Measurements from ENCODE around the gene EIF2S1. TPM values are rescaled to one million over a fixed set of nuclear protein-coding genes. Genes with fewer than 3 reads are reported as not detected.

The EIF2S1 gene
- polyA plus RNA-seq, 3 donors: 55.2 to 113 (median 73.6) TPM

DNA sequence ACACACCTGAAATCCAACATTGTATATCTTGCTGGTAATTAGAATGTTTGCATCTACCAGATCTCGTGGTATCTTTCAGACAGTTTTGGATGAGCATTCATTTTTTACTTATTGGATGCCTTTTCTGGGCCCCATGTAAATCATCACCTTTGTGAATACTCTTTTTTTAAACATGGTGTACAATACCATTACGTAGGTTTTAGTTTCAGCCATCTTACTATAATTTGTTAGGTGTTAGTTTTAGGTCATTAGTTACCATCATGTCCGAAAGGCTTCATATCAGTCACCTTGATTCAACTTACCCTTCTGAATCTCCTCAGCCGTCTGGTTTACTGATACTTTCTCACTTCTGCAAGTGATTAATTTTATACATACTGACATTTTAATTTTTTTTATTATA lies 5.3 kb downstream of the EIF2S1 start:
- no peak overlapping the region for H3K27ac ChIP-seq (ENCODE audit: low read depth, low read length)
- 84 to 93% (median 92%) methylated on average over 4 of the region's 4 CpGs for whole genome bisulfite sequencing, 3 donors

DNA sequence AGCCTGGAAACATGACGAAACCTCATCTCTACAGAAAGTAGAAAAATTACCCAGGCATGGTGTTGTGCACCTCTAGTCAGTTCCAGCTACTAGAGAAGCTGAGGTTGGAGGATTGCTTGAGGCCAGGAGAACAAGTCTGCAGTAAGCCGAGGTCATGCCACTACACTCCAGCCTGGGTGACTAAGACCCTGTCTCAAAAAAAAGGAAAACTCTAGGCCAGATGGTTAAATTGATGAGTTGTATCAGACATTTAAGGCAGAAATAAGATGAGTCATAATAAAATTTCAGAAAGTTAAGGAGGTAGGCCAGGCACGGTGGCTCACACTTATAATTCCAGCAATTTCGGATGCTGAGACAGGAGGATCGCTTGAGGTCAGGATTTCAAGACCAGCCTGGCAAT lies 10.7 kb downstream of the EIF2S1 start:
- 87 to 96% (median 92%) methylated on average over 5 of the region's 5 CpGs for WGBS, 3 donors
- no peak overlapping the region for H3K27ac ChIP-seq (ENCODE audit: low read depth, low read length)

DNA sequence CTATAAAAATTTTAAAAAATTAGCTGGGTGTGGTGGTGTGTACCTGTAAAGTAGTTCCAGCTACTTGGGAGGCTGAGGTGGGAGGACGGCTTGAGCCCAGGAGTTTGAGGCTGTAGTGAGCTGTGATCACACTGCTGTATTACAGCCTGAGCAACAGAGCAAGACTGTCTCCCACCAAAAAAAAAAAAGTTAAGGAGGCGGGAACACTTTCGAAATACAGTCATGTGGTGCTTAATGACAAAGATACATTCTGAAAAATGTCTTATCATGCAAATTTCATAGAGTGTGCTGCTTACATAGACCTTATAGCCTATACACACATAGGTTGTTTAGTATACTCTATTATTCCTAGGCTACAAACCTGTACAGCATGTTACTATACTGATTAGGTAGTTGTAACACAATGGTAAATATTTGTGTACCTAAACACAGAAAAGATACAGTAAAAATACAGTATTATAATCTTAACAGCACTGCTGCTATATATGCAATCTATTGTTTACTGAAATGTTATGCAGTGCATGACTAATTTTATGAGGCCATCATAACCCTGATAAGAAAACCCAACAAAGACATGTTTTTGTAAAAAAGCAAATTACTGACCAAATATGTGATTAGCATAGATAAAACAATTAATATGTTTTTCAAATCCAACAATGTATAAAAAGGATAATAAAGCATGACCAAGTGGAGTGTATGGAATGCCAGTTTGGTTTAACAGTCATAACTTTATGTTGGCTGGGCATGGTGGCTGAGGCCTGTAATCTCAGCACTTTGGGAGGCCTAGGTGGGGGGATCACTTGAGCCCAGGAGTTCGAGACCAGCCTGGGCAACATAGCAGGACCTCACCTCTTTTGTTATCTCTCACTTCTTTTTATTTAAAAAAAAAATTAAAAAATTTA lies 11.4 kb downstream of the EIF2S1 start:
- H3K27ac ChIP-seq (ENCODE audit: low read depth, low read length): no peak overlapping the region
- 91 to 94% (median 92%) methylated on average over 4 of the region's 4 CpGs for WGBS, 3 donors

DNA sequence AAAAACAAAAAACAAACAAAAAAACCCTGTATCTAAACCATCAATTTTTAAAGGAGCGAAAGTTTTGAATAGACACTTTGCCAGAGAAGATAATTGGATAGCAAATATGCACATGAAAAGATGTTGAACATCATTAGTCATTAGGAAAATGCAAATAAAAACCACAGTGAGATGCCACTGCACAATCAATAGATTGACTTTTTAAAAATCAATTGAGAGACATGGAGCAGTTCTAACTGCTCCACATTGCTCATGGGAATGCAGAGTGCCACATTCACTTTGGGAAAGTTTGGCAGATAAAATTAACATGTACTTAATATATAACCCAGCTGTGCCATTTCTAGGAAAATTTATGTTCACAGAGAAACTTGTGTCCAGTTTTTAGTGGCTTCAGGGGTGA lies 12.7 kb downstream of the EIF2S1 start:
- WGBS, 3 donors: 88 to 100% (median 100%) methylated on average over 1 of the region's 1 CpG
- no peak overlapping the region for H3K27ac ChIP-seq (ENCODE audit: low read depth, low read length)

DNA sequence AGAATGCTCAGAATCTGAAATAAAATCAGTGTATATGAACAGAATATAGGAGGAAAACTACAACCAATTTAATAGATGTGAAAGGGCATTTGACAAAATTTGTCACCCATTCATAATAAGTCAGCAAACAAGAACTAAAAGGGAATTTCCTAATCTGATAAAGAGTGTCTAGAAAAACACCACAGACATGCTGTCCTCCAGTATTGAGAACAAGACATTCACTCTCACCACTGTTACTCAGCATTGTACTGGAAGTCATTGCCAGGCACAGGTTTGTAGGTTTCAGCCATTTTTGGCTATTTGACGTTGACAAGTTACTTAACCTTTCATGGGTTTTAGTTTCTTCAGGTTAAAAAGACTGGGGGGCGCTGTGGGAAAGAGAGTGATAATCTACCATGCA lies 13.2 kb downstream of the EIF2S1 start:
- WGBS, 3 donors: 70 to 82% (median 77%) methylated on average over 2 of the region's 2 CpGs
- H3K27ac ChIP-seq (ENCODE audit: low read depth, low read length): no peak overlapping the region

DNA sequence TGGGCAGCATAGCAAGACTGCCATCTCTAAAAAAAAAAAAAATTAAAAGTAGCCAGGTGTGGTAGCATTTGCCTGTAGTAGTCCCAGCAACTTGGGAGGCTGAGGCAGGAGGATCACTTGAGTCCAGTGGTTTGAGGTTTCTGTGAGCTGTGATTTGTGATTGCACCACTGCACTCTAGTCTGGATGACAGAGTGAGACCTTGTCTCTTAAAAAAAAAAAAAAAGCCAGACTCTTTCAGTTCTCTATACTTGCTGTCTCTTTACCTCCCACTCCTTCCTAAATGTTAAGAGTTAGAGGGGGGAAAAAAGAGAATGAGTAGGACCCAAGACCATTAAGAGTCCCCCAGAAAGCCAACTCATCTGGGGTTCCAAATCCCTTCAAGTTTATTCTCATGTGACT lies 17.8 kb downstream of the EIF2S1 start:
- no peak overlapping the region for H3K27ac ChIP-seq (ENCODE audit: low read depth, low read length)

DNA sequence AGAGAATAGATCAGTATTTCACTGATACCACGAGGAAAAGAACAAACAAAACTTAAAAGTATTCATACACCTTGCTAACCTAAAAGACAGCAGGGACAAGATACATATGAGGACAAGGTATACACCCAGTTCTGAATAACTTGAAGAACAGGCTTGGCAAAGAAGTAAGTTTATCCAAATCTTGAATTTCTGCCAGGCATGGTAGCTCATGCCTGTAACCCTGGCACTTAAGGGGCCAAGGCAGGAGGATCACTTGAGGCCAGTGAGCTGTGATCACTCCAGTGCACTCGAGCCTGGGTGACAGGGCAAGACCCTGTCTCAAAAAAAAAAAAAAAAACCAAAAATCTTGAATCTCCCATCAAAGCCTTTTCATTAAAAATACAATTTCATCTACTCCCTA lies 25.0 kb downstream of the EIF2S1 start:
- WGBS, 3 donors: 64 to 86% (median 86%) methylated on average over 2 of the region's 2 CpGs
- no peak overlapping the region for H3K27ac ChIP-seq (ENCODE audit: low read depth, low read length)

DNA sequence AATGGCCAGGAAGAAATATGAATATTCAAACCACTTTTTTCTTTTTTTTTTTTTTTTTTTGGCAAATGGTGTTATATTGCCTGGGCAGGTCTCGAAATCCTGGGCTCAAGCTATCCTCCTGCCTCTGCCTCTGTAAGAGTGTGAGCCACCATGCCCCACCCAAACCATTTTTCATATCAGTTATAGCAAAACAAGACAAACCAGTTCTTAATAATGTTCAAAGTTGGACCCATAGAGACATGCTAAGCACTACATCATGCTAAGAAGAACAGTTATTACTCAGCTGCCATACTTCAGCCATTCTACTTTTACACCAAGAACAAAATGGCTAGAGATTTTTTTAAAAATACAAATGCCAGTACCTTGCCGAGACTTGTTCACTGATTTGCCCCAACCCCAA lies 25.5 kb downstream of the EIF2S1 start:
- 85 to 97% (median 91%) methylated on average over 2 of the region's 2 CpGs for WGBS, 3 donors
- no peak overlapping the region for H3K27ac ChIP-seq (ENCODE audit: low read depth, low read length)

DNA sequence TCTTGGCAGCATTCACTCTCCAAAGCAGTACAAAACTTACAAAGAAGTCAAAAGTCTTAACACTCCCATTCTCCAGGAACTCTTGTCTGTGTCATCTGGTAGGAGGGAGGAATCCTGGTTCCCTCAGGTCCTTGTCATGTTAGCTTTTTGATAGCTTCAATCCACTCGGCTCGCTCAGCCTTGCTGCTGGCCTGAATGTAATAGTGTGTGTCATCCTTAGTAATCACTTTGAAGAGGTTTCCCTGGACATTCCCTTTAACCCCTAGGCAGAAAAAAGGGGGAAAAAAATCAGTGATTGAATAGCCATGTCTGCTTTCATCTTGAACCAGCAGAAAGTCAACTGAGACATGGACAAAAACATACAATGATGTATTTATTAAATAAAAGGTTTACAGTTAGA lies 27.1 kb downstream of the EIF2S1 start:
- no peak overlapping the region for H3K27ac ChIP-seq (ENCODE audit: low read depth, low read length)
- 74 to 82% (median 75%) methylated on average over 2 of the region's 2 CpGs for WGBS, 3 donors

DNA sequence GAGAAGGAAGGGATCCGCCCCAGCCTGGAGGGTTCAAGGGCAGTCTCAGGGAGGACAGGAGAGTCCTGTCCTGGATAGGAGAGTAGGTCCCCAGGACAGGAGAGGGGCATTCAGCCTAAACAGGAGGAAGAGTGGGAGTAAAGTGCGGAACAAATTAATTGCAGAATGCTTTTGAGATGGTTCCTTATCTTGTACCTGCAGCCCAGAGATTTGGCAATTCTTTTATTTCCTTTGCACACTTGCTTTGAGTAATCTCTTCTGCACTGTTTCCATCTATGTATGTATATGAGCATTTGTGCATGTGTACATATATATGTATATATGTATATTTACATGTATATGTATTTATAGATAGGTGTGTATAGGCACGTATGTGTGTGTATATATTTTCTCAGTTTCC lies 29.1 kb downstream of the EIF2S1 start:
- WGBS, 3 donors: 62 to 84% (median 71%) methylated on average over 3 of the region's 3 CpGs
- H3K27ac ChIP-seq (ENCODE audit: low read depth, low read length): no peak overlapping the region

DNA sequence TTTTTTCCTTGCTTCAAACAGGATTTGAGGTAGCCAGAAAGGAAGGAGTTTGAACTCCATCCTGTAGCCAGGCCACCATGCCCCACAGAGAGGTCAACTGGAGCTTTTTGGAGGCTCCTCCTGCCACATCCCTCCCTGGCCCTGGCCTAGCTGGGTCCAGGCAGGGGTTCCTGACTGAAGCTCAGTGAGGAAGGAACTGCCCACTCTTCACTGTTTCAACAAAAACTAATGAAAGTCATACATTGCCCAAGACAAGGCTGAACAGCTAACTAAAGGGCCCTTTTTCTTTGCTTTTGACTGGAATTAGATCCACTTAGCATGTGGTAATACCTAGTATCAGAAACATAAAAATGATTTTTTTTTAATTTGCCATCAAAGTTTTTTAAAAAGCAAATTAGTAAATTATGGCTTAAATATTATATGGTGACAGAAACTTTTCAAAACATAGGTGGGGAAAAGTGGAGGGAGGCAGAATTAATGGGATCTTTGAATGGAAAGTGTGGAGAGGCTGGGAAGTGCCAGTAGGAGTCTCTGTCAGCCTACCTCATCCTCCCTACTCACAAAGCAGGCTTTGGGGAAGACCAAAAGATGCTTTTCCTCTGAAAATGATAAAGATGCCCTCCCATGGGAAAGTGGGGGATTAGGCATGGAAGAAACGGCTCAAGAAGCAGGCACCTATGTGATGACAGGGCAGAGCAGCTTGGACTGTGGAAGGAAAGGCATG lies 29.8 kb downstream of the EIF2S1 start:
- WGBS, 3 donors: 55 to 86% (median 80%) methylated on average over 1 of the region's 1 CpG
- no peak overlapping the region for H3K27ac ChIP-seq (ENCODE audit: low read depth, low read length)

DNA sequence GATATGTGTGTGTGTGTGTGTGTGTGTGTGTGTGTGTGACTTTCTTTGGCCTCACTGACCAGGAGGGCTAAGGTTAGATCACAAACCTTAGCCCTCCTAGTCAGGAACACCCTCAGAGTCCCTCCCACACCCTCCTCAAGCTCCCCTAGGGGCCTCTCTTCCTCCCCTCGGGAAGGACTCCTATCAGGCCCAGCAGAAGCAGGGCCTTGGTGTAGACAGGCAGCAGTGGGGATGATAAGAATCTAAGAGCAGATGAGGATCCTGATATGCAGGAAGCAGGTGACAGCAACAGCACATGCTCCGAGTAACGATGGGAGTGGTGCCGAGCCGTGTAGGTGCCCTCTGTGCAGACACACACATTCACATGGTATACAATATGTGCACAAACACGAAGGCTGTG lies 31.1 kb downstream of the EIF2S1 start:
- 46 to 65% (median 49%) methylated on average over 6 of the region's 6 CpGs for WGBS, 3 donors
- H3K27ac ChIP-seq (ENCODE audit: low read depth, low read length): no peak overlapping the region

DNA sequence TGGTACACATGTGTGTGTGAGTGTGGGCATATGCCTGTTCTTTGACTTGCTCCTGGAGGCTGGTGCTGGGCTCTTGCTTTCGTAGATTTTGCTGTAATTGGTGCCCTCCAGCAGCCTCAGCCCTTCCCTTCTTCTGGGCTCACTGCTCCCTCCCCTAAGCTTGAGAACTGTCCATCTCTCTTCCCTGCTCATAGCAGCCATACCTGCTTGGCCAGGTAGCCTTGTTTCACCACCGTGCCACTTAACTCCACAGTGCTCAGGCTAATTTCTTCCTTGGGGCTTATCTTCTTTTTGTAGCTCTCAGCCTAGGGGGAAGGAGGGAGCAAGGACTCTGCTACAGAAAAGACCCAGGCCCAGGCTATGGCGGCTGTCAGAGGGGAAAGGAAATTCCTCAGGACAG lies 32.0 kb downstream of the EIF2S1 start:
- H3K27ac ChIP-seq (ENCODE audit: low read depth, low read length): no peak overlapping the region
- WGBS, 3 donors: 71 to 84% (median 76%) methylated on average over 3 of the region's 3 CpGs

DNA sequence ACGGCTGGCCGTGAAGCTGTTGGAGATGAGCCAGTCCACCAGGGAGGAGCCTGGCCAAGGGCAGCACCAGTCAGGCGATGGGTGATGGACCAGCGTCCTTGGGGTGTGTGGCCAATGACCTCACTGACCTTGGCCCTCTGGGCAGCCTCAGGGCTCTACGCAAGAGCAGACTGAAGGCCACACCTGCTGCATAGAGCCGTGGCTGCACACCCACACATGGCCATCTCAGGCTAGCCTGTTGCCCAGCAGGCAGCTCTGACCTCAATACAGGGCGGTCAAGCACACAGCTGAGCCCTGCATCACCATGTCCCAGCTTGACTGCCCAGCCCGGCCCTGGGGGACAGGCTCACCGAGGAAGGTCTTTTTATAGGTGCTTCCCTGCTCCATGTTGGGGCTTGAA lies 32.7 kb downstream of the EIF2S1 start:
- H3K27ac ChIP-seq (ENCODE audit: low read depth, low read length): no peak overlapping the region
- 71 to 87% (median 82%) methylated on average over 9 of the region's 9 CpGs for WGBS, 3 donors

DNA sequence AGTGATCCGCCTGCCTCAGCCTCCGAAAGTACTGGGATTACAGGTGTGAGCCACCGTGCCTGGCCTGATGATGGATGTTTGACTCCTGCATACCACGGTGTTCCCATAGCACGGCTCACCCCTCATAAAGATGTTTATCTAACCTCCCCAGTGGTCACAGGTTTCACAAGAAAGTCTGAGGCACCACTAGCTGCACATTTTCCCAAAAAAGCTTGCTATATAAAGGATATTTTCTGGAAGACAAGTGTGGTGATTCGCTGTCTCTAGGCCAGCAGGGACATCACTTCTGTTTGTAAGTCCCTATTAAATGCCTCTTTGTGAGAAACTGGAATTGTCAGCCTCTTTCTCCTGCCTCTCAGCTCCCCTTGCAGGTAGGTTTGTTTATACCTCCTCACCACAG lies 33.6 kb downstream of the EIF2S1 start:
- H3K27ac ChIP-seq (ENCODE audit: low read depth, low read length): no peak overlapping the region
- 67 to 71% (median 67%) methylated on average over 6 of the region's 6 CpGs for WGBS, 3 donors

DNA sequence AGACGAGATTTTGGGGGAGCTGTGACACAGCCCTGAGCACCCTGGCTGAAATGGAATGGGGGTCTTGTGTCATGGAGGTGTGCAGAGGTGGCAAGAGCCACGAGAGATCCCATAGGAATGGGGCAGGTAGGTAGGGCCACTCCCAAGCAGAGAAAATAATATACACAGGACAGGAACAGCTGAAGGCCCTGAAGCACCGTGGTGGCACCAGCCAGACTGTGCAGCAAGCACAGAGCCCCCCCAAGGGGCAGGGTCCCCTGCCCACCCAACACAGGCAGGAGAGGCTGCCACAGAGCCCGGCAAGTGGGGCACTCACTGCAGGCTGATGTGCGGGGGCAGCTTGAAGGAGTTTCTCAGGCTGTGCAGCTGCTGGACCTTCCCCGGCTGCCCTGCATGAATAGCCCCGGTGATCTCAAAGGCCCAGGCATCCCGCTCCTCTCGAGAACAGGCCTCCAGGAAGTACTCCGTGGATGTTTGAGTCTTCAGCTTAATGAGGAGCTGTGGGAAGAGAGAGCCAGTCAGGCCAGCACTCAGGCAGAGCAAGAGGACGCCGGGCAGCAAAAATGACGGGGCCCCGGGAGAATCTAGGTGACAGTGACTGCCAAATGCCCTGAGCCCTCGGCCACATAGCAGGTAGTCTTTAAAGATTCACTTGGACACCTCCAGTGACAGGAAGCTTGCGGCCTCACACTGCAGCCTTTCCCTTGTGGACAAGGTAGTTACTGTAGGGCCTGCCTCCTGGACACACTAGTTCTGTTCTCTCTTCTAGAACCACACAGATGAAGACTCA lies 35.2 kb downstream of the EIF2S1 start:
- no peak overlapping the region for H3K27ac ChIP-seq (ENCODE audit: low read depth, low read length)
- 76 to 80% (median 76%) methylated on average over 16 of the region's 16 CpGs for WGBS, 3 donors

DNA sequence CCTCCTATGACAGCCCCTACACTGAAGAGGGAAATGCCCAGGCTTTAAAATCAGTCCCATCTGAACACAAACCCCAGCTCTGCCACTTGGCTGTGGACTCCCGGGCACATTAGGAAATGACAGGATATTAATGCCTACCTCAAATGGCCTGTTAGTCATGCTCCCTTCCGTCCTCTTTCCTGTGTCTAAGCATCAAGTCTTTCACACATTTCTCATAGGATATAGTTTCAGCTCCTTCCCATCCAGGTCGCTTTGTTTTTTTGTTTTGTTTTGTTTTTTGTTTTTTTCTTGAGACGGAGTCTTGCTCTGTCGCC lies 35.7 kb downstream of the EIF2S1 start:
- H3K27ac ChIP-seq (ENCODE audit: low read depth, low read length): no peak overlapping the region
- 64 to 84% (median 77%) methylated on average over 5 of the region's 5 CpGs for WGBS, 3 donors

DNA sequence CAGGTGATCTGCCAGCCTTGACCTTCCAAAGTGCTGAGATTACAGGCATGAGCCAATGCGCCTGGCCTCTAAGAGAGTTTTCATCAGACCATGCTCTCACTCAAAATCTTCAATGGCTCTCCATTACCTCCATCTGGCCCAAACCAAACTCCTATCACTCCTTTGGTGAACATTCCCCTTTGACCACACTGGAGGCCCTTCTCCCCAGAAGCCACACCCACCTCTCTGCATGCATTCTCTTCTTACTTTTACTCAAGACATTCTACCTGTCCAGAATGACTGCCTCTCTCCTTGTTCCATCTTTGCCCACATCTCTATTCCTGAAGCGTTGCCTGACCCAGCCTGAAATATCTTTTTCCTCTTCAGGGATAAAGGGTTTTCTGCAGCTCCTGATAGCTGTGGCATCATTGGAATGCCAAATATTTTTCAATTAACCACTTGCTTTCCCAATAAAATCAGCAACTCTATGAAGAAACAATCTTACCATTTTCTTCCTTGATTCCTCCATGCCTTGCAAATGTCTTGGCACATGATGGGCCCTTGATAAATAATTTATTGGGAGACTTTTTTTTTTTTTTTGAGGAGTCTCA lies 36.3 kb downstream of the EIF2S1 start:
- 69 to 84% (median 82%) methylated on average over 2 of the region's 2 CpGs for WGBS, 3 donors
- H3K27ac ChIP-seq (ENCODE audit: low read depth, low read length): no peak overlapping the region

DNA sequence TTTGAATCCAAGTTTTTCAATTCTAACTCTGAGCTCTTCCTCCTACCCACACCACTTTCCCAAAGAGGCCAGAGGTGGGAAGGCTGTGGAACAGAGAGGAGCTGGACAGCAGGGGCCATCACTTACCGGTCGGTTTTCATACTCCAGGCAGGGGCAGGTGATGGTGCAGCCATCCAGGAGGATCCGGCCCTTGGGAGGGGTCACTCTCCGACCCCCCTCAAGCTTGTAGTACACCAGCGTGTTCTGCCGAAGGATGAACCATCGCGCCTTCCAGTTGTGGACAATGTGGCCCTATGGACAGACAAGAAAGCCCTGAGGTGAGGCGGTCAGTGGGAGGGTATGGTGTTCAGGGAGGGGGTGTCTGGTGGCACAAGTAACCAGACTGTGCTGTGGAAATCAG lies 37.4 kb downstream of the EIF2S1 start:
- 93 to 96% (median 95%) methylated on average over 9 of the region's 9 CpGs for WGBS, 3 donors

More for the DNA sequence above, 37.4 kb downstream of the EIF2S1 start:
- H3K27ac ChIP-seq (ENCODE audit: low read depth, low read length): no peak overlapping the region

Data from adipose tissue (tissue), 3 donors.